ENCODE results near the gene PARP3. TPM values are rescaled to one million over a fixed set of nuclear protein-coding genes. Genes with fewer than 3 reads are reported as not detected.

PARP3 gene
- total and polyA plus RNA-seq, 10 of the 15 experiments (the other 5 are each of a cell fraction or from before 2014, with no cell fraction given), result 2.1 to 31.2 (median 19.5) TPM

DNA sequence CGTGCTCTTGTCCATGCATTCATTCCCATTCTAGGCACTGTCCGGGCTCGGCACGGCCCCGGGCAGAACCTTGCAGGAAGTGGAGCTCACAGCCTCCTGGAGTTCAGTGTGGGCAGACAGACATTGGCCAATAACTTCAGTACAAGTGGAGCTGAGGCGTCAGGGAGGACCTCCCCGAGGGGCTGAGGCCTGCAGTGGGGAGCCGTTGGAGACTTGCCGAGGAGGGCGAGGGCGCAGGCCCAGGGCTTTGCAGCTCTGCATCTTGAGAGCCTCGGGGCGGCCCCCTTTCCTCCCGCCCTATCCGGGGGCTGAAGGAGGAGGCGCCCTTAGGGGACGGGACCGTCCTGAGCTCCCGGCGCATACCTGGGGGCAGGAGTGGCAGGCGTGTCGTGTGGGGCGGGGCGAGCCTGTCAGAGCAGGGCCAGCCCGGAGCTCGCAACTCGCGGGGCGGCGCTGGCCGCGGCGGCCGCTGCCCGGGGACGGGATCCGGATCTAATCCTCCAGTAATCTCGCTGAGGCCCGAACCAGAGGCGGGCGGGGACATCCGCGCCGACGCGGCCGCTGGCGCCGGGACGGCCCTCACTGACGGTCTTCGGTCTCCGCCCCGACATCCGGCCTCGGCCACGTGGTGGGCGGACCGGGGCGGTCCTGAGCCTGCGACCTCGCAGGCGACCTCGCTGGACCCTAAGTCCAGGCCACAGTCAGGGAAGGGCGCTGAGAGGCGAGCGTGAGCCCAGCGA is 40.8 kb downstream of the PARP3 start, which contains the start of gene ACY1 (continued):
- TF ChIP-seq ZNF592 (IDR thresholded peaks at IDR 0.05) (no peak), TARDBP (IDR thresholded peaks at IDR 0.05; ENCODE audit: borderline replicate concordance) (no peak), HSF1 (IDR thresholded peaks at IDR 0.05; ENCODE audit: low read depth, low read length) (no peak), YBX1 (IDR thresholded peaks at IDR 0.05) (no peak), CEBPB (IDR thresholded peaks at IDR 0.05; ENCODE audit: borderline replicate concordance in 1 of 2, low read depth in 2 of 2, low read length in 2 of 2) (no peak), FOXK2 (IDR thresholded peaks at IDR 0.05) (no peak), SIX5 (IDR thresholded peaks at IDR 0.05; ENCODE audit: low read depth, low read length, severe bottlenecking) (no peak), SPI1 (IDR thresholded peaks at IDR 0.05; ENCODE audit: borderline replicate concordance, insufficient read depth, low read depth, low read length) (no peak)
- TF ChIP-seq, protein P1, sequence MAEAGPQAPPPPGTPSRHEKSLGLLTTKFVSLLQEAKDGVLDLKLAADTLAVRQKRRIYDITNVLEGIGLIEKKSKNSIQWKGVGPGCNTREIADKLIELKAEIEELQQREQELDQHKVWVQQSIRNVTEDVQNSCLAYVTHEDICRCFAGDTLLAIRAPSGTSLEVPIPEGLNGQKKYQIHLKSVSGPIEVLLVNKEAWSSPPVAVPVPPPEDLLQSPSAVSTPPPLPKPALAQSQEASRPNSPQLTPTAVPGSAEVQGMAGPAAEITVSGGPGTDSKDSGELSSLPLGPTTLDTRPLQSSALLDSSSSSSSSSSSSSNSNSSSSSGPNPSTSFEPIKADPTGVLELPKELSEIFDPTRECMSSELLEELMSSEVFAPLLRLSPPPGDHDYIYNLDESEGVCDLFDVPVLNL (IDR thresholded peaks at IDR 0.05; ENCODE audit: low read depth, low read length), result no peak
- TF ChIP-seq, protein P2, sequence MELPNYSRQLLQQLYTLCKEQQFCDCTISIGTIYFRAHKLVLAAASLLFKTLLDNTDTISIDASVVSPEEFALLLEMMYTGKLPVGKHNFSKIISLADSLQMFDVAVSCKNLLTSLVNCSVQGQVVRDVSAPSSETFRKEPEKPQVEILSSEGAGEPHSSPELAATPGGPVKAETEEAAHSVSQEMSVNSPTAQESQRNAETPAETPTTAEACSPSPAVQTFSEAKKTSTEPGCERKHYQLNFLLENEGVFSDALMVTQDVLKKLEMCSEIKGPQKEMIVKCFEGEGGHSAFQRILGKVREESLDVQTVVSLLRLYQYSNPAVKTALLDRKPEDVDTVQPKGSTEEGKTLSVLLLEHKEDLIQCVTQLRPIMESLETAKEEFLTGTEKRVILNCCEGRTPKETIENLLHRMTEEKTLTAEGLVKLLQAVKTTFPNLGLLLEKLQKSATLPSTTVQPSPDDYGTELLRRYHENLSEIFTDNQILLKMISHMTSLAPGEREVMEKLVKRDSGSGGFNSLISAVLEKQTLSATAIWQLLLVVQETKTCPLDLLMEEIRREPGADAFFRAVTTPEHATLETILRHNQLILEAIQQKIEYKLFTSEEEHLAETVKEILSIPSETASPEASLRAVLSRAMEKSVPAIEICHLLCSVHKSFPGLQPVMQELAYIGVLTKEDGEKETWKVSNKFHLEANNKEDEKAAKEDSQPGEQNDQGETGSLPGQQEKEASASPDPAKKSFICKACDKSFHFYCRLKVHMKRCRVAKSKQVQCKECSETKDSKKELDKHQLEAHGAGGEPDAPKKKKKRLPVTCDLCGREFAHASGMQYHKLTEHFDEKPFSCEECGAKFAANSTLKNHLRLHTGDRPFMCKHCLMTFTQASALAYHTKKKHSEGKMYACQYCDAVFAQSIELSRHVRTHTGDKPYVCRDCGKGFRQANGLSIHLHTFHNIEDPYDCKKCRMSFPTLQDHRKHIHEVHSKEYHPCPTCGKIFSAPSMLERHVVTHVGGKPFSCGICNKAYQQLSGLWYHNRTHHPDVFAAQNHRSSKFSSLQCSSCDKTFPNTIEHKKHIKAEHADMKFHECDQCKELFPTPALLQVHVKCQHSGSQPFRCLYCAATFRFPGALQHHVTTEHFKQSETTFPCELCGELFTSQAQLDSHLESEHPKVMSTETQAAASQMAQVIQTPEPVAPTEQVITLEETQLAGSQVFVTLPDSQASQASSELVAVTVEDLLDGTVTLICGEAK (IDR thresholded peaks at IDR 0.05; ENCODE audit: borderline replicate concordance), result peak; percentile 35; the same call in 1 of the 2 replicates
- TF ChIP-seq, protein P3, sequence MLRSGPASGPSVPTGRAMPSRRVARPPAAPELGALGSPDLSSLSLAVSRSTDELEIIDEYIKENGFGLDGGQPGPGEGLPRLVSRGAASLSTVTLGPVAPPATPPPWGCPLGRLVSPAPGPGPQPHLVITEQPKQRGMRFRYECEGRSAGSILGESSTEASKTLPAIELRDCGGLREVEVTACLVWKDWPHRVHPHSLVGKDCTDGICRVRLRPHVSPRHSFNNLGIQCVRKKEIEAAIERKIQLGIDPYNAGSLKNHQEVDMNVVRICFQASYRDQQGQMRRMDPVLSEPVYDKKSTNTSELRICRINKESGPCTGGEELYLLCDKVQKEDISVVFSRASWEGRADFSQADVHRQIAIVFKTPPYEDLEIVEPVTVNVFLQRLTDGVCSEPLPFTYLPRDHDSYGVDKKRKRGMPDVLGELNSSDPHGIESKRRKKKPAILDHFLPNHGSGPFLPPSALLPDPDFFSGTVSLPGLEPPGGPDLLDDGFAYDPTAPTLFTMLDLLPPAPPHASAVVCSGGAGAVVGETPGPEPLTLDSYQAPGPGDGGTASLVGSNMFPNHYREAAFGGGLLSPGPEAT (IDR thresholded peaks at IDR 0.05; ENCODE audit: low read depth), result 0 out of 2 replicates have a peak, but pooled peaks have one; percentile 35
- TF ChIP-seq, protein P4, sequence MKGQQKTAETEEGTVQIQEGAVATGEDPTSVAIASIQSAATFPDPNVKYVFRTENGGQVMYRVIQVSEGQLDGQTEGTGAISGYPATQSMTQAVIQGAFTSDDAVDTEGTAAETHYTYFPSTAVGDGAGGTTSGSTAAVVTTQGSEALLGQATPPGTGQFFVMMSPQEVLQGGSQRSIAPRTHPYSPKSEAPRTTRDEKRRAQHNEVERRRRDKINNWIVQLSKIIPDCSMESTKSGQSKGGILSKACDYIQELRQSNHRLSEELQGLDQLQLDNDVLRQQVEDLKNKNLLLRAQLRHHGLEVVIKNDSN (IDR thresholded peaks at IDR 0.05; ENCODE audit: borderline replicate concordance, extremely low read length, insufficient read depth, low read depth, low read length), result peak; percentile 88

Measured in GM12878 (cell line).